MCF 10A (cell line): ENCODE measurements around the gene DUS2. TPM values are rescaled to one million over a fixed set of nuclear protein-coding genes. Genes with fewer than 3 reads are reported as not detected.

ENCODE experiments used
- BruUV-seq: library from RNA; stranded (reverse); fragments of 400-500 nt; replicated peaks from 2 replicates; lab custom pipeline; 2021; lab: Mats Ljungman, UMichigan
- CTCF ChIA-PET: fragments of 300-600 bp; sonication (Branson Sonifier 250); formaldehyde crosslinking; extraction: SDS; loops from one replicate; lab custom pipeline; 2021; ENCODE audit warnings: antibody characterized with exemption, inconsistent platforms; lab: Yijun Ruan, JAX
- POLR2A ChIA-PET: fragments of 300-600, 350-650 bp; sonication (Branson Sonifier 250); formaldehyde crosslinking; extraction: SDS; loops from one replicate; lab custom pipeline; 2020; ENCODE audit warnings: antibody characterized with exemption, inconsistent platforms; lab: Yijun Ruan, JAX
- DNase-seq: peaks from one replicate; pipeline ENCODE4 v3.0.0-alpha.2; 2018; ENCODE audit not compliant: unreplicated experiment
- H3K27ac Mint-ChIP-seq: one replicate; pipeline ENCODE4 v1.8.0; 2022; ENCODE audit warnings: mild to moderate bottlenecking, low read depth, mixed read lengths; ENCODE audit not compliant: unreplicated experiment
- H3K27me3 Mint-ChIP-seq: one replicate; pipeline ENCODE4 v1.8.0; 2022; ENCODE audit warnings: mixed read lengths; ENCODE audit not compliant: insufficient read depth, unreplicated experiment
- H3K36me3 Mint-ChIP-seq: one replicate; pipeline ENCODE4 v1.8.0; 2022; ENCODE audit warnings: mild to moderate bottlenecking, moderate library complexity, mixed read lengths; ENCODE audit not compliant: insufficient read depth, unreplicated experiment
- H3K4me1 Mint-ChIP-seq: one replicate; pipeline ENCODE4 v1.8.0; 2022; ENCODE audit warnings: mixed read lengths; ENCODE audit not compliant: insufficient read depth, unreplicated experiment
- H3K4me3 Mint-ChIP-seq: one replicate; pipeline ENCODE4 v1.8.0; 2022; ENCODE audit warnings: mild to moderate bottlenecking, moderate library complexity, mixed read lengths; ENCODE audit not compliant: unreplicated experiment
- H3K9me3 Mint-ChIP-seq: one replicate; pipeline ENCODE4 v1.8.0; 2022; ENCODE audit warnings: mixed read lengths; ENCODE audit not compliant: unreplicated experiment
- CTCF ChIP-seq: fragments of 200-600 bp; IDR thresholded peaks from one replicate; pipeline ENCODE4 v1.8.0; 2022; ENCODE audit warnings: antibody characterized with exemption, mild to moderate bottlenecking; ENCODE audit not compliant: unreplicated experiment
- intact Hi-C: fragments of 100-400 bp; cut with micrococcal nuclease; formaldehyde crosslinking; loops from 2 replicates; pipeline ENCODE4 v1.14.1; 2022
- total RNA-seq: library from RNA; stranded (reverse); gene quantifications from 2 replicates; pipeline ENCODE4 v1.2.3, GENCODE V29; 2022

The DUS2 gene
- total RNA-seq, 1 experiment from 2014 or later, result 24.2 TPM

- BruUV-seq, result no TSS peak
- TF ChIP-seq CTCF, result no peak
- intact Hi-C loops, result no loop called here
- peaks cover 71% of the 10 kb centered on the region for H3K36me3 Mint-ChIP-seq
- CTCF ChIA-PET, result interaction anchor here (0.6 to 1.5 kb wide), 3 partner anchors 63 to 144 kb away, joined by 3 read pairs; no protein-coding TSS in a partner anchor
- H3K4me3 Mint-ChIP-seq, result no peak overlapping the region
- POLR2A ChIA-PET, result interaction anchor here (0.7 kb wide), 1 partner anchor 135 kb away, joined by 3 read pairs; no protein-coding TSS in a partner anchor
- no peak overlapping the region for H3K27ac Mint-ChIP-seq
- no peaks in the 10 kb centered on the region for H3K4me1 Mint-ChIP-seq
- DNase-seq, result no peak
- H3K9me3 Mint-ChIP-seq, result no peaks in the 10 kb centered on the region
- no peaks in the 10 kb centered on the region for H3K27me3 Mint-ChIP-seq
Measured at GRCh38 chr16:68055395-68055794, 32.3 kb downstream of the DUS2 start.

- peaks cover 46% of the 10 kb centered on the region for H3K36me3 Mint-ChIP-seq
- intact Hi-C loops, result no loop called here
- no peaks in the 10 kb centered on the region for H3K27me3 Mint-ChIP-seq
- no peak for TF ChIP-seq CTCF
- peaks cover 7% of the 10 kb centered on the region for H3K4me1 Mint-ChIP-seq
- H3K4me3 Mint-ChIP-seq, result no peak overlapping the region
- POLR2A ChIA-PET, result interaction anchor here (0.7 kb wide), 1 partner anchor 26 kb away, joined by 3 read pairs; no protein-coding TSS in a partner anchor
- no TSS peak for BruUV-seq
- H3K9me3 Mint-ChIP-seq, result no peaks in the 10 kb centered on the region
- H3K27ac Mint-ChIP-seq, result no peak overlapping the region
- CTCF ChIA-PET, result no interaction called here
- no peak for DNase-seq
Measured at GRCh38 chr16:68059804-68060203, 36.7 kb downstream of the DUS2 start.

GRCh38 chr16:68061396-68061795 lies 38.3 kb downstream of the DUS2 start:
- TF ChIP-seq CTCF, result no peak
- Mint-ChIP-seq H3K9me3 (no peaks in the 10 kb centered on the region), H3K27ac (no peak overlapping the region), H3K27me3 (no peaks in the 10 kb centered on the region), H3K36me3 (peaks cover 36% of the 10 kb centered on the region), H3K4me3 (no peak overlapping the region), H3K4me1 (peaks cover 11% of the 10 kb centered on the region)
- BruUV-seq, result no TSS peak
- DNase-seq, result no peak
- POLR2A ChIA-PET, result interaction anchor here (0.7 kb wide), 1 partner anchor 461 kb away, joined by 3 read pairs; no protein-coding TSS in a partner anchor
- CTCF ChIA-PET, result interaction anchor here (0.8 to 1.3 kb wide), 5 partner anchors 10 to 174 kb away, joined by 3 to 7 read pairs (median 3); no protein-coding TSS in a partner anchor
- intact Hi-C loops, result no loop called here

GRCh38 chr16:68062910-68063393 lies 39.9 kb downstream of the DUS2 start:
- H3K27ac Mint-ChIP-seq, result no peak overlapping the region
- intact Hi-C loops, result no loop called here
- peaks cover 11% of the 10 kb centered on the region for H3K4me1 Mint-ChIP-seq

More at GRCh38 chr16:68062910-68063393, 39.9 kb downstream of the DUS2 start:
- H3K27me3 Mint-ChIP-seq, result no peaks in the 10 kb centered on the region
- ChIA-PET POLR2A (interaction anchor here (0.9 to 1.1 kb wide), 2 partner anchors 24 to 28 kb away, joined by 4 read pairs; no protein-coding TSS in a partner anchor), CTCF (interaction anchor here (0.8 to 1.4 kb wide), 4 partner anchors 11 to 74 kb away, joined by 3 to 8 read pairs (median 4); partner anchors contain the start of gene NFATC3)
- BruUV-seq, result no TSS peak
- no peak overlapping the region for H3K4me3 Mint-ChIP-seq
- DNase-seq, result no peak
- H3K36me3 Mint-ChIP-seq, result peaks cover 24% of the 10 kb centered on the region
- no peaks in the 10 kb centered on the region for H3K9me3 Mint-ChIP-seq
- TF ChIP-seq CTCF, result no peak
